GM12878 (cell line): ENCODE measurements around the gene NLGN3.

Experiments used
- CTCF ChIP-seq, 3 experiments: IDR thresholded peaks in 2 of 3; conservative IDR thresholded peaks in 1 of 3; 2 replicates each; pipeline ENCODE4 v1.5.1; 2011; ENCODE audit warnings: low read depth in 3 of 3, low read length in 3 of 3, mild to moderate bottlenecking in 3 of 3, control low read depth in 2 of 3, moderate library complexity in 2 of 3, inconsistent platforms in 1 of 3, mixed read lengths in 1 of 3; ENCODE audit not compliant: control insufficient read depth in 2 of 3, insufficient read depth in 1 of 3; ENCODE audit errors: extremely low read depth in 1 of 3
- E2F4 ChIP-seq: IDR thresholded peaks from 2 replicates; pipeline ENCODE4 v1.6.1; 2012; ENCODE audit warnings: low read depth, low read length, improper control_type of control experiment
- EZH2 ChIP-seq: IDR thresholded peaks from 2 replicates; pipeline ENCODE4 v1.6.1; 2012; ENCODE audit warnings: low read depth, mild to moderate bottlenecking, control low read depth, inconsistent platforms, low read length, borderline replicate concordance; ENCODE audit not compliant: control insufficient read depth
- MXI1 ChIP-seq: fragments of 150-350 bp; IDR thresholded peaks from 2 replicates; pipeline ENCODE4 v1.6.1; 2011; ENCODE audit warnings: low read depth, mild to moderate bottlenecking, inconsistent platforms, low read length, improper control_type of control experiment
- PAX8 ChIP-seq: fragments of 450-650 bp; IDR thresholded peaks from 2 replicates; pipeline ENCODE4 v1.6.1; 2017; ENCODE audit warnings: mild to moderate bottlenecking, moderate library complexity
- SIN3A ChIP-seq: IDR thresholded peaks from 2 replicates; pipeline ENCODE4 v1.6.1; 2012; ENCODE audit warnings: low read depth, low read length, improper control_type of control experiment
- SRF ChIP-seq, 2 experiments: IDR thresholded peaks; 2 replicates each; pipeline ENCODE4 v1.6.1; 2011; ENCODE audit warnings: low read depth in 2 of 2, low read length in 2 of 2, mild to moderate bottlenecking in 1 of 2, moderate library complexity in 1 of 2
- ZNF207 ChIP-seq: fragments of 450-650 bp; IDR thresholded peaks from 2 replicates; pipeline ENCODE4 v1.6.1; 2014; ENCODE audit warnings: antibody characterized with exemption, mild to moderate bottlenecking, borderline replicate concordance

GRCh38 chrX:71095555-71095980, 49.1 kb upstream of the NLGN3 start, which contains the start of gene FOXO4:
- TF ChIP-seq SIN3A, result 0 out of 2 replicates have a peak, but pooled peaks have one; percentile 36
- no peak for TF ChIP-seq PAX8
- TF ChIP-seq E2F4, result no peak
- TF ChIP-seq EZH2, result no peak
- TF ChIP-seq SRF (IDR thresholded peaks at IDR 0.05; ENCODE audit: low read depth in 2 of 2, low read length in 2 of 2), result no peak
- no peak for TF ChIP-seq ZNF207
- TF ChIP-seq CTCF (IDR thresholded peaks at IDR 0.05 in 2 of 3, conservative IDR thresholded peaks at IDR 0.05 in 1 of 3; ENCODE audit: control insufficient read depth in 2 of 3, extremely low read depth in 1 of 3, insufficient read depth in 1 of 3, low read depth in 3 of 3, low read length in 3 of 3), result no peak
- TF ChIP-seq MXI1, result peak; percentile 50; the same call in 1 of the 2 replicates
